GM12892 (cell line): ENCODE results near the gene SH3RF1.

Experiments
- DNase-seq: peaks from one replicate; pipeline ENCODE4 v3.0.0; 2011; ENCODE audit not compliant: insufficient read length
- FAIRE-seq: peaks from 2 replicates; lab custom pipeline; 2011; peaks lifted over from hg19 to GRCh38; lab: Jason Lieb, UNC
- POLR2A ChIP-seq: IDR thresholded peaks from 2 replicates; pipeline ENCODE4 v1.6.1; 2011; ENCODE audit warnings: low read depth, low read length, control low read depth
- POLR2AphosphoS5 ChIP-seq: IDR thresholded peaks from 2 replicates; pipeline ENCODE4 v1.6.1; 2011; ENCODE audit warnings: low read depth, low read length, control low read depth
- TAF1 ChIP-seq: IDR thresholded peaks from 2 replicates; pipeline ENCODE4 v1.6.1; 2011; ENCODE audit warnings: low read depth, mild to moderate bottlenecking, control low read depth, low read length, borderline replicate concordance

SH3RF1 gene

GRCh38 chr4:169115897-169116254, 154.9 kb downstream of the SH3RF1 start:
- no peak for DNase-seq
- no peak for TF ChIP-seq POLR2AphosphoS5
- no peak for TF ChIP-seq TAF1
- TF ChIP-seq POLR2A, result no peak
- no peak for FAIRE-seq

GRCh38 chr4:169115144-169115896, 155.4 kb downstream of the SH3RF1 start:
- DNase-seq (no peak), FAIRE-seq (no peak)
- TF ChIP-seq POLR2AphosphoS5 (no peak), POLR2A (no peak), TAF1 (no peak)

GRCh38 chr4:169114341-169114974, 156.3 kb downstream of the SH3RF1 start:
- FAIRE-seq (no peak), DNase-seq (no peak)
- no peak for TF ChIP-seq POLR2AphosphoS5
- TF ChIP-seq POLR2A, result no peak
- no peak for TF ChIP-seq TAF1

GRCh38 chr4:169110633-169111032, 160.1 kb downstream of the SH3RF1 start:
- no peak for TF ChIP-seq POLR2A
- no peak for TF ChIP-seq POLR2AphosphoS5
- TF ChIP-seq TAF1, result no peak
- no peak for DNase-seq
- FAIRE-seq, result no peak

- FAIRE-seq (no peak), DNase-seq (no peak)
- no peak for TF ChIP-seq POLR2A
- no peak for TF ChIP-seq TAF1
- TF ChIP-seq POLR2AphosphoS5, result no peak
These were observed 161.6 kb downstream of the SH3RF1 start for GRCh38 chr4:169109035-169109675.

GRCh38 chr4:169108303-169108702, 162.5 kb downstream of the SH3RF1 start:
- no peak for DNase-seq
- TF ChIP-seq POLR2AphosphoS5, result no peak
- no peak for TF ChIP-seq TAF1
- TF ChIP-seq POLR2A, result no peak
- no peak for FAIRE-seq

GRCh38 chr4:169107528-169107927, 163.2 kb downstream of the SH3RF1 start:
- TF ChIP-seq POLR2A (no peak), POLR2AphosphoS5 (no peak)
- no peak for DNase-seq
- FAIRE-seq, result no peak

GRCh38 chr4:169106696-169107229, 164.0 kb downstream of the SH3RF1 start:
- TF ChIP-seq POLR2A (no peak), TAF1 (no peak), POLR2AphosphoS5 (no peak)
- FAIRE-seq, result no peak
- DNase-seq, result no peak

- FAIRE-seq, result no peak
- DNase-seq, result no peak
- TF ChIP-seq TAF1, result no peak
- no peak for TF ChIP-seq POLR2A
- TF ChIP-seq POLR2AphosphoS5, result no peak
These were observed 165.1 kb downstream of the SH3RF1 start for GRCh38 chr4:169105620-169106019.

- DNase-seq, result no peak
These were observed 166.8 kb downstream of the SH3RF1 start for GRCh38 chr4:169103966-169104412.

GRCh38 chr4:169102026-169102425, 168.7 kb downstream of the SH3RF1 start:
- FAIRE-seq (no peak), DNase-seq (no peak)
- TF ChIP-seq TAF1, result no peak
- no peak for TF ChIP-seq POLR2A
- no peak for TF ChIP-seq POLR2AphosphoS5

More at GRCh38 chr4:169103966-169104412, 166.8 kb downstream of the SH3RF1 start:
- FAIRE-seq, result no peak
- TF ChIP-seq TAF1 (no peak), POLR2A (no peak), POLR2AphosphoS5 (no peak)

- DNase-seq (no peak), FAIRE-seq (no peak)
- TF ChIP-seq POLR2AphosphoS5 (no peak), TAF1 (no peak), POLR2A (no peak)
These were observed 170.1 kb downstream of the SH3RF1 start for GRCh38 chr4:169100670-169101101.
